ENCODE measurements around the gene TMBIM6.

DNA sequence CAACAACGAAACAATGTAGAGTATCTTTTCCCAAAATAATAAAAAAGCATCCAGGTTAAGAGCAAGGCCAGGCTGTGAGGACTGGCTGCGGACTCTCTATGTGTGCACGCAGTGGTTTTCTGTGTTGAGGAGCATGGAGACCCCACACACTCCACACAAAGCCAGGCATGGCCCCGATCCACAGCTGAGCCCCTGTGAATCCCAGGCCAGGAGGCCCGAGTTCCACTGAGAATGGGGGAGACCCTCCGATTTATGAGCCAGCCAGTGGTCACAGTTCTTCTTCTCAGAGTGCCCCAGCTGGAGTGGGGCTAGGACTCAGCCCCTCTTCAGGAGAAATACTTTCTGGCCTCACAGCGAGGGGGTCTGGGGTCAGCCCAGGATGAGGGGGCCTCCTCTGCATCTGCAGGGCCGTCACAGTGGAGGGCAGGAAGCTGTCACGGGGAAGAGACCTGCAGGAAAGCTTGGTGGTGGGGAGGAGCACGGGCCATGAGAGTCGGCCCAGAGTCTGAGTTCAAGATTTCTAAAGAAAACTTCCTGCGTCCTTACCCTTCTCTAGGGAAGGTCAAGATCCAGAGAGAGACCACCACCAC lies 66.7 kb downstream of the TMBIM6 start:
- TF ChIP-seq, protein P1, sequence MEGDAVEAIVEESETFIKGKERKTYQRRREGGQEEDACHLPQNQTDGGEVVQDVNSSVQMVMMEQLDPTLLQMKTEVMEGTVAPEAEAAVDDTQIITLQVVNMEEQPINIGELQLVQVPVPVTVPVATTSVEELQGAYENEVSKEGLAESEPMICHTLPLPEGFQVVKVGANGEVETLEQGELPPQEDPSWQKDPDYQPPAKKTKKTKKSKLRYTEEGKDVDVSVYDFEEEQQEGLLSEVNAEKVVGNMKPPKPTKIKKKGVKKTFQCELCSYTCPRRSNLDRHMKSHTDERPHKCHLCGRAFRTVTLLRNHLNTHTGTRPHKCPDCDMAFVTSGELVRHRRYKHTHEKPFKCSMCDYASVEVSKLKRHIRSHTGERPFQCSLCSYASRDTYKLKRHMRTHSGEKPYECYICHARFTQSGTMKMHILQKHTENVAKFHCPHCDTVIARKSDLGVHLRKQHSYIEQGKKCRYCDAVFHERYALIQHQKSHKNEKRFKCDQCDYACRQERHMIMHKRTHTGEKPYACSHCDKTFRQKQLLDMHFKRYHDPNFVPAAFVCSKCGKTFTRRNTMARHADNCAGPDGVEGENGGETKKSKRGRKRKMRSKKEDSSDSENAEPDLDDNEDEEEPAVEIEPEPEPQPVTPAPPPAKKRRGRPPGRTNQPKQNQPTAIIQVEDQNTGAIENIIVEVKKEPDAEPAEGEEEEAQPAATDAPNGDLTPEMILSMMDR (IDR thresholded peaks at IDR 0.05 in 4 of 5, conservative IDR thresholded peaks at IDR 0.05 in 1 of 5), result no peak
- TF ChIP-seq POLR2A (IDR thresholded peaks at IDR 0.05), result no peak
